Mammary epithelial cell (primary cell): ENCODE data around the gene SHROOM2.

Experiments
- EZH2 ChIP-seq: IDR thresholded peaks from 2 replicates; pipeline ENCODE4 v1.6.1; 2012; ENCODE audit warnings: low read length, inconsistent platforms, borderline replicate concordance
- TF ChIP-seq, protein P1 (sequence below), 2 donors: IDR thresholded peaks in 1 of 2; conservative IDR thresholded peaks in 1 of 2; 2 replicates each; pipeline ENCODE4 v1.5.1; 2011 to 2012; ENCODE audit warnings: inconsistent platforms in 2 of 2, low read length in 2 of 2, mild to moderate bottlenecking in 2 of 2, control low read depth in 1 of 2, low read depth in 1 of 2; ENCODE audit not compliant: insufficient read depth in 1 of 2; ENCODE audit errors: extremely low read depth in 1 of 2

DNA sequence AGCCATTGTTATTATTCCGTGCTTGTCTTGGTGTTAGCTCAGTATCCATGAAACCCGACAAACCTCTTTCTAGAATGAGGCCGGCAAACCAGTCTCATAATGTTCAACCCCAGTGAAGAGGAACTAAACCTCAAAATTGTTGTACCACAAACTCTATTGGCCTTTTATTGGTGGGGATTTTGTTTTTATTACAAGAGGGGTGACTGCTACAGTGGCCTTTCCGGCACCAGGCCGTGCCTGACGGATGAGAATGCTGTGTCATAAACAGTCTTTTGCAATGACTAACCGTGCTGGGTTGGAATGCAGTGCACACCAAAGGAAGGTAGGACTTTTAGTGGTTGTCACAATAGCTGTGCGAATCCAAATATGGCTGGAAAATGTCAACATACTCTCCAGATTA, 60.8 kb downstream of the SHROOM2 start:
- TF ChIP-seq, protein P1, sequence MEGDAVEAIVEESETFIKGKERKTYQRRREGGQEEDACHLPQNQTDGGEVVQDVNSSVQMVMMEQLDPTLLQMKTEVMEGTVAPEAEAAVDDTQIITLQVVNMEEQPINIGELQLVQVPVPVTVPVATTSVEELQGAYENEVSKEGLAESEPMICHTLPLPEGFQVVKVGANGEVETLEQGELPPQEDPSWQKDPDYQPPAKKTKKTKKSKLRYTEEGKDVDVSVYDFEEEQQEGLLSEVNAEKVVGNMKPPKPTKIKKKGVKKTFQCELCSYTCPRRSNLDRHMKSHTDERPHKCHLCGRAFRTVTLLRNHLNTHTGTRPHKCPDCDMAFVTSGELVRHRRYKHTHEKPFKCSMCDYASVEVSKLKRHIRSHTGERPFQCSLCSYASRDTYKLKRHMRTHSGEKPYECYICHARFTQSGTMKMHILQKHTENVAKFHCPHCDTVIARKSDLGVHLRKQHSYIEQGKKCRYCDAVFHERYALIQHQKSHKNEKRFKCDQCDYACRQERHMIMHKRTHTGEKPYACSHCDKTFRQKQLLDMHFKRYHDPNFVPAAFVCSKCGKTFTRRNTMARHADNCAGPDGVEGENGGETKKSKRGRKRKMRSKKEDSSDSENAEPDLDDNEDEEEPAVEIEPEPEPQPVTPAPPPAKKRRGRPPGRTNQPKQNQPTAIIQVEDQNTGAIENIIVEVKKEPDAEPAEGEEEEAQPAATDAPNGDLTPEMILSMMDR (conservative IDR thresholded peaks at IDR 0.05 in 1 of 2, IDR thresholded peaks at IDR 0.05 in 1 of 2; ENCODE audit: extremely low read depth in 1 of 2, insufficient read depth in 1 of 2, low read depth in 1 of 2, low read length in 2 of 2): no peak
- TF ChIP-seq EZH2: no peak
